Kidney epithelial cell (primary cell): ENCODE data around the gene XCR1. TPM values are rescaled to one million over a fixed set of nuclear protein-coding genes. Genes with fewer than 3 reads are reported as not detected.

Experiments
- DNase-seq: peaks from one replicate; pipeline ENCODE4 v3.0.0-alpha.2; 2010; ENCODE audit warnings: low read depth
- H3K27me3 ChIP-seq: 2 replicates; pipeline ENCODE4 v1.6.0; 2011; ENCODE audit warnings: low read length; ENCODE audit not compliant: control insufficient read depth, insufficient read depth
- H3K36me3 ChIP-seq: 2 replicates; pipeline ENCODE4 v1.5.1; 2011; ENCODE audit warnings: low read length; ENCODE audit not compliant: control insufficient read depth, insufficient read depth
- H3K4me3 ChIP-seq: 2 replicates; pipeline ENCODE4 v1.5.1; 2011; ENCODE audit warnings: low read depth, mild to moderate bottlenecking, control low read depth, low read length
- total RNA-seq: library from RNA; depleted of rRNA; stranded (reverse); fragments of >200 nt; gene quantifications from 2 replicates; pipeline ENCODE4 v1.2.3, GENCODE V29; 2015
- TF ChIP-seq, protein P1 (sequence below): IDR thresholded peaks from 2 replicates; pipeline ENCODE4 v1.5.1; 2011; ENCODE audit warnings: mild to moderate bottlenecking, moderate library complexity, low read length, control low read depth, inconsistent platforms; ENCODE audit not compliant: insufficient read depth, poor library complexity, severe bottlenecking

The XCR1 gene
- total RNA-seq, 1 donor from 2014 or later, result not detected

DNA sequence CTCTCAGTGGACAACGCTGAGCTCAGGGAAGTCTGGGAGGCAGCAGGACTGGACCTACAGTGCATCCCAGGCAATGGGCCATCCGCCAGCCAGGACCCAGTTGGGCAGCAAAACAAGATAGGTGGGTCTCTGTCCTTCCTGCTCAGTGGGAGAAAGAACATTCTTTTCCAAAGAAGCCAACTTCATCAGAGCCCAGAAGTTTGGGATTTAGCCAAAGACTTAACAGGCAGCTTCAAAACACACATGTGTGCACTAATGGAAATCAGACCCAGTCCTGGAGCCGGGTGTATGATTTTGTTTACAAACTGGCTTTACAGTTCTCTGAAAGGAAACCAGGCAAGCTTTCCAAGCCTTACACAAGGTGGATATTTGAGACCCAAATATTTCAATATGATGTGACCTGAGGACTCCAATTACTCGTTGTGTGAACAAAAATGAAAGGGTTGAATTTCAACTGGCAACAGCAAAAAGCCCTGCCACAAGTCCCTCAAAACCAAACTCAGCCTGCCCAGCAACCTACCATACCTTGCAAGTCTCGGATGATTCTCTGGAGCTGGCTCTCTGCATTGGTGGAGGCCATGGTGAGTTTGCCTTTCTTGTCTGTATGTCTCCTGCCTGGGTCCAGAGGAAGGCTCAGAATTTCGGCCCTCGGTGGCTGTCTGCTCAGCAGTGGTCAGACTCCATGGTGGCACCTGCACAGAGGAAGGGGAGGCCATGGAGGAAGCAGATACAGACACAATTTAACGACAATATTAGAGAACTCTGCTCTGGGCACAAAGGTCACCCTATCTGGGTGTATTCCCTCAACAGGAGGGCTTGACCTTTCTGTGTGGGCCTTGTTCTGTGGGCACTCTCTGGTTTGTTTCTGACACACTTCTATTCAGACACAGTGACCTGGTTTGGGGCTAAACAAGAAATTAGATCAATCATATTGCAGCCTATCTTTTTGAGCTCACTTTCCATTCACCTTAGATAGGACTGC lies 42.7 kb downstream of the XCR1 start:
- no peaks in the 10 kb centered on the region for H3K27me3 ChIP-seq
- H3K4me3 ChIP-seq, result no peak overlapping the region
- no peak for DNase-seq
- H3K36me3 ChIP-seq, result peaks cover 2% of the 10 kb centered on the region
- TF ChIP-seq, protein P1, sequence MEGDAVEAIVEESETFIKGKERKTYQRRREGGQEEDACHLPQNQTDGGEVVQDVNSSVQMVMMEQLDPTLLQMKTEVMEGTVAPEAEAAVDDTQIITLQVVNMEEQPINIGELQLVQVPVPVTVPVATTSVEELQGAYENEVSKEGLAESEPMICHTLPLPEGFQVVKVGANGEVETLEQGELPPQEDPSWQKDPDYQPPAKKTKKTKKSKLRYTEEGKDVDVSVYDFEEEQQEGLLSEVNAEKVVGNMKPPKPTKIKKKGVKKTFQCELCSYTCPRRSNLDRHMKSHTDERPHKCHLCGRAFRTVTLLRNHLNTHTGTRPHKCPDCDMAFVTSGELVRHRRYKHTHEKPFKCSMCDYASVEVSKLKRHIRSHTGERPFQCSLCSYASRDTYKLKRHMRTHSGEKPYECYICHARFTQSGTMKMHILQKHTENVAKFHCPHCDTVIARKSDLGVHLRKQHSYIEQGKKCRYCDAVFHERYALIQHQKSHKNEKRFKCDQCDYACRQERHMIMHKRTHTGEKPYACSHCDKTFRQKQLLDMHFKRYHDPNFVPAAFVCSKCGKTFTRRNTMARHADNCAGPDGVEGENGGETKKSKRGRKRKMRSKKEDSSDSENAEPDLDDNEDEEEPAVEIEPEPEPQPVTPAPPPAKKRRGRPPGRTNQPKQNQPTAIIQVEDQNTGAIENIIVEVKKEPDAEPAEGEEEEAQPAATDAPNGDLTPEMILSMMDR, result no peak

DNA sequence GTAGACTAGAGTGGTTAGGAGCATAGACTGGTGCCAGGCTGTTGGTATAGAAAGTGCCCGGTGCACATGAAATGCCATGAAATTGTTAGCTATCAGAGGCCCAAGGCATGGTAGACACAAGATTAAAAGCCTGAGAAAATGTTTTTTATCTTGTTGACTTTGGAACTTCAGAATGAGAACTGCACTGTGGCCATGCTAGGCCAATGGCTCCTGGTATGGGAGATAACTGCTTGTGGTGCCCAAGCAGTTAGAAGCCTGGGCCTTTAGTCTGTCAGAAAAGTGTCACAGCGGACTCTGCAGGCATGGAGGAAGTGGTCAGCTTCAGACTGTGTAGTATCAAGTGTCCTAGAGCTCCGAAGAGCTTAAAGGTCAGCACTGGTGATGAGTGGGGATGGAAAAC lies 43.5 kb downstream of the XCR1 start:
- H3K27me3 ChIP-seq, result no peaks in the 10 kb centered on the region
- DNase-seq, result no peak
- no peak overlapping the region for H3K4me3 ChIP-seq
- H3K36me3 ChIP-seq, result peaks cover 4% of the 10 kb centered on the region
- TF ChIP-seq, protein P1, result no peak

DNA sequence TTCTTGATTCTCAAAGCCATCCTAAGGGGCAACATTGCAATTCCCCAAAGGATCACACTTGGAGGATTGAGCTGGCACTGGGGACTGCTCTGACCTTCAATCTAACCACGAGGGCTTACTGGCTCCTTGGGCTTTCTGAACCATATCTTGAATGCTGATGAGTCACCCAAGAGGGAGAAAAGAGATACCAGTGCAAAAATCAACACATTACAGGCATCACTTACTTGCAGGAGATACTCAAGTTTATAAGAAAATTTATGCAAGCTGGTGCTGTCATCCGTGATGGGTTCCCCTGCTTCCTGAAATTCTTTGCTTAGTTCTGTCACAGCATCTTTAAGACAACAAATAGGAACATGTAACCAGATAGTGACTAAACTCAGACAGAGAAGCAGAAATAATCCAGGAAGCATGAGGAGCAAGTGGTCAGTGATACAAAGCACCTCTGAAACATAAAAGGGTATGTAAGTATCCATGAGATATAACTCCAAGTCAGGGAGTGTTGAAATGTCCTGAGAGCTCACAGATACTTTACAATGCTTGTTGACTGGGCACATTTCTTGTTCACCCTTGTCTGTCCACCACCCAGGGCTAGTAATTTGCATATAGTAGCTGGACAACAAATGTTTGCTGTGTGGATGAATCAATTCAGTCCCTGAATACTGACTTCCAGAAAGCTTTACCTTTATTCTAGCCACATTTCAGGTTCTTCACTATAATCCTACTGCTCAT lies 45.8 kb downstream of the XCR1 start:
- TF ChIP-seq, protein P1, result no peak
- H3K4me3 ChIP-seq, result no peak overlapping the region
- no peaks in the 10 kb centered on the region for H3K27me3 ChIP-seq
- peak; percentile 64 for DNase-seq
- H3K36me3 ChIP-seq, result peaks cover 4% of the 10 kb centered on the region

DNA sequence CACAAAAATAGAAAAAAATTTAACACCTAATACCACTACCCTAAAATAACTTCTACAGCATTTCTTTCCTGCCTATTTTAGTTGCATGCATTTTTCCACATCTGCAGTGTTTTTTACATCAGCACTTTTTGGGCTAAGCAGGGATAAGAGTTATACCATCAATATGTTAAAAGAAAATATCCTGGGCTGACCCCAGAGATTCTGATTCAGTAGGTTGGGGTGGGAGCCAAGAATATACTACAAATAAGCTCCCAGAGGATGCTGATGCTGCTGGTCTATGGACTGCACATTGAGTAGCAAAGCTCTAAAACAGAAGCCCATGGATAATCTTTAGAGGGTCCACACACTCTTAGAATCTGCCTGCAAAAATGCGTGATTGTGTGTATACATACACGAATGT lies 46.5 kb downstream of the XCR1 start:
- Histone ChIP-seq H3K36me3 (peaks cover 4% of the 10 kb centered on the region), H3K27me3 (no peaks in the 10 kb centered on the region), H3K4me3 (no peak overlapping the region)
- TF ChIP-seq, protein P1, result no peak
- no peak for DNase-seq

DNA sequence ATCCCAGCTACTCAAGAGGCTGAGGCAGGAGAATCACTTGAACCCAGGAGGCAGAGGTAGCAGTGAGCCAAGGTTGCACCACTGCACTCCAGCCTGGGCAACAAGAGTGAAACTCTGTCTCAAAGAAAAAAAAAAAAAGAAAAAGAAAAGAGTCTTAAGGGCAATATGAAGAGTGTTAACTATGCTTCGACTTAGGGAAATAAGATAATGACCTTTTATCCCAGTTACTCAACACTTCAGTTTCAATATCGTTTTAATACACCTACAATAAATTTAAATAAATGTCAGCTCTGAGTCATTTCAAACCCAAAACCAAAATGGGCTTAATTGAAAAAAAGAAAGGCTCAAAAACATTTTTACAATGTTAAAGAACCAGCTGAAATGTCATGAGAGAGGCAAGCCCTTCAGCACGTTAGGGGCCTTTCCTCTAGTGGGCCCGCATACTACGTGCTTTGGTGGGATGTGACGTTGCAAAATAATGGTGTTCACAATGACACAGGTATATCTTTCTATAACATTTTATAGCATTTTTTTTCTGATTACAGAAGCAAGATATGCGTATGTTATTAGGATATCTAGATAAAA lies 47.0 kb downstream of the XCR1 start:
- no peak for DNase-seq
- no peak overlapping the region for H3K4me3 ChIP-seq
- no peaks in the 10 kb centered on the region for H3K27me3 ChIP-seq
- peaks cover 4% of the 10 kb centered on the region for H3K36me3 ChIP-seq
- TF ChIP-seq, protein P1, result no peak
